Measurements from ENCODE around the gene ROBO3.

GRCh38 chr11:124825876-124826275 is 39.4 kb upstream of the ROBO3 start:
- TF ChIP-seq CTCF (IDR thresholded peaks at IDR 0.05; ENCODE audit: insufficient read depth, low read length, poor library complexity, severe bottlenecking) (no peak), EZH2phosphoT487 (conservative IDR thresholded peaks at IDR 0.05; ENCODE audit: low read length) (no peak)
